Measurements from ENCODE around the gene NPHP1.
"Not testable (repeated sequence)": the region's sequence is repeated elsewhere in the genome, so short reads cannot be mapped to it uniquely, and the experiment has no call there.

NPHP1 gene

DNA sequence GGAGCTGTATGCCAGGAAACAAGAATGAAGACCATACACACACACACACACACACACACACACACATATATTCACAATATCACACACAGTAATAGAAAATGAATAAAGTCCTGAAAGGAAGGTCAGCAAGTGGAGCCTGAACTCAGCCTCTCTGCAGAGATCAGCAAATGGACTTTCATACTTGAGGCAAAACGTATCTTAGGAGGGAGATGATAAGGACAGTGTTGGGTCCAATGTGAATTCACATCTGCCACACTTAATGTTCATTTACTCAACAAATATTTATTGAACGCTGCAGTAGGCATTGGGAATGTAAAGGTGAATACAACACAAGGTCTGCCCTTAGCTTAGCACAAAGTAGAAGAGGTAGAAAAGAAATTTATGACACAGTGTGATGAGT, 10.3 kb upstream of the NPHP1 start:
- Histone ChIP-seq H3K27me3 (replicated peaks) (peaks cover 2% of the 10 kb centered on the region), H3K4me3 (ENCODE audit: low read depth, low read length) (no peak overlapping the region), H3K36me3 (replicated peaks) (no peaks in the 10 kb centered on the region), H3K27ac (no peak overlapping the region)
- TF ChIP-seq, protein P1, sequence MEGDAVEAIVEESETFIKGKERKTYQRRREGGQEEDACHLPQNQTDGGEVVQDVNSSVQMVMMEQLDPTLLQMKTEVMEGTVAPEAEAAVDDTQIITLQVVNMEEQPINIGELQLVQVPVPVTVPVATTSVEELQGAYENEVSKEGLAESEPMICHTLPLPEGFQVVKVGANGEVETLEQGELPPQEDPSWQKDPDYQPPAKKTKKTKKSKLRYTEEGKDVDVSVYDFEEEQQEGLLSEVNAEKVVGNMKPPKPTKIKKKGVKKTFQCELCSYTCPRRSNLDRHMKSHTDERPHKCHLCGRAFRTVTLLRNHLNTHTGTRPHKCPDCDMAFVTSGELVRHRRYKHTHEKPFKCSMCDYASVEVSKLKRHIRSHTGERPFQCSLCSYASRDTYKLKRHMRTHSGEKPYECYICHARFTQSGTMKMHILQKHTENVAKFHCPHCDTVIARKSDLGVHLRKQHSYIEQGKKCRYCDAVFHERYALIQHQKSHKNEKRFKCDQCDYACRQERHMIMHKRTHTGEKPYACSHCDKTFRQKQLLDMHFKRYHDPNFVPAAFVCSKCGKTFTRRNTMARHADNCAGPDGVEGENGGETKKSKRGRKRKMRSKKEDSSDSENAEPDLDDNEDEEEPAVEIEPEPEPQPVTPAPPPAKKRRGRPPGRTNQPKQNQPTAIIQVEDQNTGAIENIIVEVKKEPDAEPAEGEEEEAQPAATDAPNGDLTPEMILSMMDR (IDR thresholded peaks at IDR 0.05; ENCODE audit: low read depth, low read length, missing control alignments): no peak
- in situ Hi-C loops (cut with HindIII; ENCODE audit: low pct_ligation_motif_present, low sequenced_read_pairs): no loop called here
- DNase-seq: no peak

DNA sequence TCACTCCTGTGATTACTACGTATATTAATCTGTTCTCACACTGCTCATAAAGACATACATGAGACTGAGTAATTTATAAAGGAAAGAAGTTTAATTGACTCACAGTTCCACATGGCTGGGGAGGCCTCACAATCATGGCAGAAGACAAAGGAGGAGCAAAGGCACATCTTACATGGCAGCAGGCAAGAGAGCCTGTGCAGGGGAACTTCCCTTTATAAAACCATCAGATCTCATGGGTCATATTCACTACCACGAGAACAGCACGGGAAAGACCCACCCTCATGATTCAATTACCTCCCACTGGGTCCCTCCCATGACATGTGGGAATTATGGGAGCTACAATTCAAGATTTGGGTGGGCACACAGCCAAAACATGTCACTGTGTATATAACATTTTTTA, 8.7 kb upstream of the NPHP1 start:
- H3K27ac ChIP-seq; H3K36me3 ChIP-seq (replicated peaks); in situ Hi-C loops (cut with HindIII; ENCODE audit: low pct_ligation_motif_present, low sequenced_read_pairs); DNase-seq; H3K27me3 ChIP-seq (replicated peaks); H3K4me3 ChIP-seq (ENCODE audit: low read depth, low read length): not testable (repeated sequence)

DNA sequence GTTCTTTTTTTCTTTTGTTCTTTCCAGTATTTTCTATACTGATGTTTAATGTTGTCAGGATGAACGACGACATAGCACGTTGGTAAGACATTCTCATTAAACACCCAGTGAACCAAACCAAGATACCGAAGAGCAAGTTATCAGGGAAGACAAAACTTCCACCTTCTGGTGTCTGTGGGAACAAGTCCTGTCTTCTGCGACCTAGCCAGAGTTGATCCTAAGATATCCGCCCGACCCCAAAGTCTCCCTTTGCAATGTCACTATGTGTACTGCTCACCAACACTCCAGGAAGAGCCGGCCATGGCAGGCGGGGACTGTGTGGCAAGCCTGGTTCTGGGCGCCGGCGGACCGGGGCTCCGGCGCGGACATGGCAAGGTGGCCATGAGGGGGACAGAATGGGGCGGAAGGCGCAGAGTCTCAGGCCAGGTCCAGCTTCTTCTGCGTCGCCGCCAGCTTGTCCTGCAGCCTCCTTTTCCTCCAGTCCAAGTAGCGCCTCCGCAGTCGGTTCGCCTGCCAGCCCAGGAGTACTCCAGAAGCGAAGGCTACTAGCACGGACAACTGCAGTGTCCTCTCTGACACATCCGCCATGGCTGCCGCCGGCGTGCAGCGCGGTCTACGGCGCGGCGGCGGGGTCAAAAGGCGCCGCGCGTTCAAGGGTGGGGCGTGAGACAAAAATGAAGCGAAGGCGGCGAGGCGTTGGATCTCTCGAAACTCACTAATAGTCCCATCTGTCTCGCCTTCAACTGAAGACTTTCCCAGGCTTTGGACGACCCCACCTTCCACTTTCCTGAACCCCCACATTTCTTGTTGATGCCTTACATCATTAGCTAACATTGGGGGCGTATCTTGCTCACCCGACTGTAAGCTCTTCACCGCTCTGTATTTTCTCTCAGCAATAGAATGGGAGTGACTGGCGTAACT, 7.4 kb upstream of the NPHP1 start, which contains the start of gene MTLN:
TSS of gene MTLN (minus strand) at position 610 of the 921 bp plus-strand sequence. CDS start at position 588, 22 bp downstream.
- Histone ChIP-seq H3K27ac (peak within 1 kb of the TSS; percentile 54), H3K27me3 (replicated peaks) (peaks cover 2% of the 10 kb centered on the region), H3K36me3 (replicated peaks) (no peaks in the 10 kb centered on the region), H3K4me3 (ENCODE audit: low read depth, low read length) (peak within 1 kb of the TSS; percentile 79)
- TF ChIP-seq, protein P1 (IDR thresholded peaks at IDR 0.05; ENCODE audit: low read depth, low read length, missing control alignments): no peak
- peak; percentile 55 for DNase-seq
- in situ Hi-C loops (cut with HindIII; ENCODE audit: low pct_ligation_motif_present, low sequenced_read_pairs): no loop called here

DNA sequence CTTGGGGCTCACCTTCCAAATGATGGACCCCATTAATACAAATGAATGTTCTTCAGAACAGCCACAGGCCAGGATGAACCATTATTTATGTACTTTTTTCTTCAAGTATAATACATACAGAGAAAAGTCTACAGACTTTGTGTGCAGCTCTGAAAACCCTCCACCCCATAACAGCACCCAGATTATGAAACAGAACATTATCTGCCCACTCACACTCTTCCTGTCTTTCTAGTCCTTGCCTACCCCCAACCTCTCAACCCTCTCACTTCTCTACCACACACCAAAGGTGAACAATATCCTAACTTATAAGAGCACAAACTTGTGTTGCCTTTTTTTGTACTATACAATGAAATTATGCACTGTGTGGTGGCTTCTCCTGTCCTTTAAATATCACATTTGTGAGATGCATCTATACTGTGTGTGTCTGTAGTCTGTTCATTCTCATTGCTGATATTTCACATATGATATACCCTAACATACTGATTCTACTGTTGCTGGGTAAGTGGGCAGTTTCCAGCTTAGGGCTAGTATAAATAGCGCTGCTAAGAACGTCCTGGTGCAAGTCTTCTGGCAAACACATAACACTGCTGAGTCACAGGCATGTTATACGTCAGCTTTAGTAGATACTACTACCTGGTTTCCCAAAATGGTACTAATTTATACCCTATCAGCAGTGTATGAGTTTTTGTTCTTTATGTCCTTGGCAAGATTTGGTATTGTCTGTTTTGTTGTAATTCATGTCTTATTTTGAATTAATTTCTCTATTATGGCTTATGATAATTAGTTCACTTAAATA, 1.0 kb upstream of the NPHP1 start:
- Histone ChIP-seq H3K4me3 (ENCODE audit: low read depth, low read length) (no peak overlapping the region), H3K27me3 (replicated peaks) (no peaks in the 10 kb centered on the region), H3K27ac (no peak overlapping the region), H3K36me3 (replicated peaks) (no peaks in the 10 kb centered on the region)
- TF ChIP-seq, protein P1 (IDR thresholded peaks at IDR 0.05; ENCODE audit: low read depth, low read length, missing control alignments): no peak
- DNase-seq: peak; percentile 21
- in situ Hi-C loops (cut with HindIII; ENCODE audit: low pct_ligation_motif_present, low sequenced_read_pairs): no loop called here

DNA sequence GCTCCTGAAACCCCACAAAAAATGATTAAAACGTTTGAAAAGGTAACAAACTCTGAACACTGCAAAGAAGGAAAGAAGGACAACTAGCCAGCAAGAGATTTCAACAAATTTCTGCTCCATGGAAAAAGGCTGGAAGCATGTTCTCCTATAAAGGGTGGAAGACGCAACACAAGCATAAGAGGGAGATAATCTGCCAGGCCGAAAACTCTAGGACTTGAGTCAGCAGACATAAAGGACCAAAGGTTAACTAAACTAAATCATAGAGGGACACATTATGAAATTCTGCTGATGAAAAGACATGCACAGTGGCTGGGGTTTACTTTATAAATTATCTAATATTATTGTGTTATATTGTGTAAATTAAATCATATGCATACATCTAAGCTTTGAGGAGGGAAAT, 6.8 kb downstream of the NPHP1 start:
- no peak overlapping the region for H3K4me3 ChIP-seq (ENCODE audit: low read depth, low read length)
- H3K36me3 ChIP-seq (replicated peaks): no peaks in the 10 kb centered on the region
- TF ChIP-seq, protein P1 (IDR thresholded peaks at IDR 0.05; ENCODE audit: low read depth, low read length, missing control alignments): no peak
- no peaks in the 10 kb centered on the region for H3K27me3 ChIP-seq (replicated peaks)
- DNase-seq: no peak
- H3K27ac ChIP-seq: no peak overlapping the region
- in situ Hi-C loops (cut with HindIII; ENCODE audit: low pct_ligation_motif_present, low sequenced_read_pairs): no loop called here

DNA sequence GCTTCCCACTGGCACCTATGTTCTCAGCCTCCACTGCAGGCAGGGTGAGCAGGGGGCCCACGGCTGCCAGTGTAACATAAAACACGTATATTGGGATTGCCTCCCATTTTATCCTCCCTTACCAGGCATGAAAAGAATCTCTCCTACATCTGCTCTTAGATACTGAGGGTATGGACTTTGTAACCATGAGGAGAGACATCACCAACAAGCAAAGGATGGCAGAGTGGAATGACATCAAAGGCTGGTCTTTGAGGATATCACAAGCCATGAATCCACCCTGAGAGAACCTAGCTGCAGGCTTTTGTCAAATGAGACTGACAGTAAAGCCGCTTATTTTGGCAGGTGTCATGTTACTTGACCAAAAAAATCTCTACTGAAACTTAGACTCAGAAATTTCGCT, 7.4 kb downstream of the NPHP1 start:
- TF ChIP-seq, protein P1 (IDR thresholded peaks at IDR 0.05; ENCODE audit: low read depth, low read length, missing control alignments): no peak
- Histone ChIP-seq H3K36me3 (replicated peaks) (no peaks in the 10 kb centered on the region), H3K27ac (no peak overlapping the region), H3K4me3 (ENCODE audit: low read depth, low read length) (no peak overlapping the region), H3K27me3 (replicated peaks) (no peaks in the 10 kb centered on the region)
- no peak for DNase-seq
- in situ Hi-C loops (cut with HindIII; ENCODE audit: low pct_ligation_motif_present, low sequenced_read_pairs): no loop called here

DNA sequence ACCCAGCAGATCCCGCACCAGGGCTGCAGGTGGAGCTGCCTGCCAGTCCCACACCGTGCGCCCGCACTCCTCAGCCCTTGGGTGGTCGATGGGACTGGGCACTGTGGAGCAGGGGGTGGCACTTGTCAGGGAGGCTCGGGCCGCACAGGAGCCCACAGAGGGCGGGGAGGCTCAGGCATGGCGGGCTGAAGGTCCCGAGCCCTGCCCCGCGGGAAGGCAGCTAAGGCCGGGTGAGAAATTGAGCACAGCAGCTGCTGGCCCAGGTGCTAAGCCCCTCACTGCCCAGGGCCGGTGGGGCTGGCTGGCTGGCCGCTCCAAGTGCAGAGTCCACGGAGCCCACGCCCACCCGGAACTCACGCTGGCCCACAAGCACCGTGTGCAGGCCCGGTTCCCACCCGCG, 14.6 kb downstream of the NPHP1 start:
- H3K36me3 ChIP-seq (replicated peaks); H3K4me3 ChIP-seq (ENCODE audit: low read depth, low read length); in situ Hi-C loops (cut with HindIII; ENCODE audit: low pct_ligation_motif_present, low sequenced_read_pairs); H3K27me3 ChIP-seq (replicated peaks); DNase-seq; H3K27ac ChIP-seq: not testable (repeated sequence)

Data from brain microvascular endothelial cell (primary cell).